Testis (tissue), 3 donors: ENCODE measurements around the gene DHX35. TPM values are rescaled to one million over a fixed set of nuclear protein-coding genes. Genes with fewer than 3 reads are reported as not detected.

Experiments used
- DNase-seq: peaks from one replicate; pipeline ENCODE4 v3.0.0-alpha.2; 2019
- H3K27ac ChIP-seq, 2 donors: fragments of 200-600 bp; sonication (generic); one replicate each; pipeline ENCODE4 v1.5.1; 2019
- H3K27me3 ChIP-seq: fragments of 200-600 bp; sonication (generic); one replicate; pipeline ENCODE4 v1.5.1; 2019
- H3K36me3 ChIP-seq: fragments of 200-600 bp; sonication (generic); one replicate; pipeline ENCODE4 v1.5.1; 2017; ENCODE audit warnings: low read depth; ENCODE audit errors: missing control alignments
- H3K4me1 ChIP-seq: fragments of 200-600 bp; sonication (generic); one replicate; pipeline ENCODE4 v1.5.1; 2019
- H3K4me3 ChIP-seq, 2 donors: fragments of 200-600 bp; sonication (generic); one replicate each; pipeline ENCODE4 v1.5.1; 2017 to 2019
- H3K9me3 ChIP-seq: fragments of 200-600 bp; sonication (generic); one replicate; pipeline ENCODE4 v1.5.1; 2017
- POLR2A ChIP-seq: fragments of 450-650 bp; IDR thresholded peaks from one replicate; pipeline ENCODE4 v1.6.1; 2017; ENCODE audit warnings: antibody characterized with exemption, mild to moderate bottlenecking, moderate library complexity
- WGBS, 2 donors: methylation state at CpG; one replicate each; pipeline ENCODE4 v1.1.5; 2018; 5-methylcytosine and 5-hydroxymethylcytosine counted together
- intact Hi-C: fragments of 100-400 bp; cut with DNase I; formaldehyde crosslinking; loops from one replicate; pipeline ENCODE4 v1.15.1; 2023; ENCODE audit warnings: low total_unique reads
- polyA plus RNA-seq: library from polyadenylated mRNA; stranded (reverse); fragments of 350-450 nt; fragmentation: Illumina TruSeq; extraction: RNeasy Lipid Tissue Mini Kit (QIAGEN cat#74804); gene quantifications from one replicate; pipeline ENCODE4 v1.2.3, GENCODE V29; 2014; ENCODE audit warnings: low read depth, low replicate concordance; ENCODE audit not compliant: insufficient read depth
- total RNA-seq, 2 donors: library from RNA; depleted of rRNA; stranded (reverse); fragments of >200 nt; gene quantifications; one replicate each; pipeline ENCODE4 v1.2.3, GENCODE V29; 2016
- TF ChIP-seq, protein P1 (sequence below), 3 experiments: fragments of 450-650 bp in 2 of 3; fragments of 200-600 bp in 1 of 3; sonication (generic) in 1 of 3; IDR thresholded peaks; one replicate each; pipeline ENCODE4 v1.5.1; 2016 to 2019; ENCODE audit warnings: antibody characterized with exemption in 3 of 3, mild to moderate bottlenecking in 2 of 3, moderate library complexity in 1 of 3

DHX35 gene
- total and polyA plus RNA-seq, 3 donors from 2014 or later, result 15.8 to 31.2 (median 26.0) TPM

DNA sequence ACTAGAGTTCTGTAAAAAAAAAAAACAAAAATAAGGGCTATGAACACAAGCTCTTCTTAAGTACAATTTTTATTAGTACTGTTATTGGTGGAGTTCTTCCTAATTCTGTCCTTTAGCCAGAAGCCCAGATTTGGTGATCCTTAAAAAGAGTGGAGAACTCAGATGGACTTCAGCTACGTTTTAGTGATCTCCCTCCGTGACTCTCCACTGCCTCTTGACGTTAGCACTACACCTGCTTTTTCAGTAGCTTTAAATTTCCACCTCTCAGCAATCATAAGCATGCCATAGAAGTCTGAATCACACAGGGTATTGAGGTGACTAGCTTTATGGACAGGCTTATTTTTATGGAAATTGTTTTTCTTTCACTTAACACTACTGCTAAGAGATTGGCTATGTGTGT is 17.7 kb downstream of the DHX35 start:
- H3K27me3 ChIP-seq, result no peaks in the 10 kb centered on the region
- no peaks in the 10 kb centered on the region for H3K4me1 ChIP-seq
- intact Hi-C loops, result no loop called here
- H3K36me3 ChIP-seq, result no peaks in the 10 kb centered on the region
- TF ChIP-seq, protein P1, sequence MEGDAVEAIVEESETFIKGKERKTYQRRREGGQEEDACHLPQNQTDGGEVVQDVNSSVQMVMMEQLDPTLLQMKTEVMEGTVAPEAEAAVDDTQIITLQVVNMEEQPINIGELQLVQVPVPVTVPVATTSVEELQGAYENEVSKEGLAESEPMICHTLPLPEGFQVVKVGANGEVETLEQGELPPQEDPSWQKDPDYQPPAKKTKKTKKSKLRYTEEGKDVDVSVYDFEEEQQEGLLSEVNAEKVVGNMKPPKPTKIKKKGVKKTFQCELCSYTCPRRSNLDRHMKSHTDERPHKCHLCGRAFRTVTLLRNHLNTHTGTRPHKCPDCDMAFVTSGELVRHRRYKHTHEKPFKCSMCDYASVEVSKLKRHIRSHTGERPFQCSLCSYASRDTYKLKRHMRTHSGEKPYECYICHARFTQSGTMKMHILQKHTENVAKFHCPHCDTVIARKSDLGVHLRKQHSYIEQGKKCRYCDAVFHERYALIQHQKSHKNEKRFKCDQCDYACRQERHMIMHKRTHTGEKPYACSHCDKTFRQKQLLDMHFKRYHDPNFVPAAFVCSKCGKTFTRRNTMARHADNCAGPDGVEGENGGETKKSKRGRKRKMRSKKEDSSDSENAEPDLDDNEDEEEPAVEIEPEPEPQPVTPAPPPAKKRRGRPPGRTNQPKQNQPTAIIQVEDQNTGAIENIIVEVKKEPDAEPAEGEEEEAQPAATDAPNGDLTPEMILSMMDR (IDR thresholded peaks at IDR 0.05), result no peak
- TF ChIP-seq POLR2A, result no peak
- DNase-seq, result no peak
- no peak overlapping the region for H3K4me3 ChIP-seq
- 92 to 98% methylated on average over 3 of the region's 3 CpGs for whole genome bisulfite sequencing, 2 donors
- no peak overlapping the region for H3K27ac ChIP-seq
- no peaks in the 10 kb centered on the region for H3K9me3 ChIP-seq

DNA sequence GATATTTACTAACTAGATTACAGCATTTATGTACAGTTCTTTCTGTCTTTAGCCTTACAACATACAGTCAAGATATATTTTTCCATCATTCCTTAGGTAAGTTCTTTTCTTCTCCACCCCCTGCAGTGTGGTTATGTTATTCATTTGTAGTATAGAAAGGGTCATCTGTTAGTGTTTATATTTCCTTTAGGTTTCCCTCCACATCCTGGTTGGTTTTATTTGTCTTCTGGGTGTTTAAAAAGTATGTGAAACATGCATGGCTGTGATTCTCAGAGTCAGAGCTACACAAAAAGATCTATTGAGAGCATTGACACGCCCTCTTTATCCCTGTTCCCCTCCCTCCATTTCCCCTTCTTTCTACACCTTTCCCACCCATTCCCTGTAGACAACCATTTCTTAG is 20.1 kb downstream of the DHX35 start:
- Histone ChIP-seq H3K27ac (no peak overlapping the region), H3K9me3 (no peaks in the 10 kb centered on the region), H3K4me1 (peaks cover 11% of the 10 kb centered on the region), H3K36me3 (no peaks in the 10 kb centered on the region), H3K27me3 (no peaks in the 10 kb centered on the region), H3K4me3 (no peak overlapping the region)
- DNase-seq, result no peak
- intact Hi-C loops, result no loop called here
- WGBS, 2 donors, result 83 to 95% methylated on average over 1 of the region's 1 CpG
- TF ChIP-seq POLR2A, result no peak

DNA sequence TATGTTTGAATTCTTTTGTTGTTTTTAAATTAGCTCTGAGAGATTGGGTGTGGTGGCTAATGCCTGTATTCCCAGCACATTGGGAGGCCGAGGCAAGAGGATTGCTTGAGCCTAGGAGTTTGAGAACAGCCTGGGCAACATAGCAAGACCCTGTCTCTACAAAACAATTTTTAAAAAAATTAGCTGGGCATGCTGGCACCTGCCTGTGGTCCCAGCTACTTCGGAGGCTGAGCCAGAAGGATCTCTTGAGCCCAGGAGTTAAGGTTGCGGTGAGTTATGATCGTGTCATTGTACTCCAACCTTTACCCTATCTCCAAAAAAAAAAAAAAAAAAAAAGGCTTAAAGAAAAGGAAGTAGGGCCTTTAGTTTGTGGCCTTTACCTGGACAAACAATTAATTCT is 22.9 kb downstream of the DHX35 start:
- TF ChIP-seq, protein P1 (IDR thresholded peaks at IDR 0.05), result no peak
- TF ChIP-seq POLR2A, result no peak
- Histone ChIP-seq H3K27ac (peak overlapping the region in 1 of 2 donors; percentile 16), H3K4me1 (peaks cover 11% of the 10 kb centered on the region), H3K9me3 (no peaks in the 10 kb centered on the region), H3K36me3 (no peaks in the 10 kb centered on the region), H3K27me3 (no peaks in the 10 kb centered on the region), H3K4me3 (no peak overlapping the region)
- WGBS, 2 donors, result 73 to 80% methylated on average over 4 of the region's 4 CpGs
- intact Hi-C loops, result no loop called here
- no peak for DNase-seq

DNA sequence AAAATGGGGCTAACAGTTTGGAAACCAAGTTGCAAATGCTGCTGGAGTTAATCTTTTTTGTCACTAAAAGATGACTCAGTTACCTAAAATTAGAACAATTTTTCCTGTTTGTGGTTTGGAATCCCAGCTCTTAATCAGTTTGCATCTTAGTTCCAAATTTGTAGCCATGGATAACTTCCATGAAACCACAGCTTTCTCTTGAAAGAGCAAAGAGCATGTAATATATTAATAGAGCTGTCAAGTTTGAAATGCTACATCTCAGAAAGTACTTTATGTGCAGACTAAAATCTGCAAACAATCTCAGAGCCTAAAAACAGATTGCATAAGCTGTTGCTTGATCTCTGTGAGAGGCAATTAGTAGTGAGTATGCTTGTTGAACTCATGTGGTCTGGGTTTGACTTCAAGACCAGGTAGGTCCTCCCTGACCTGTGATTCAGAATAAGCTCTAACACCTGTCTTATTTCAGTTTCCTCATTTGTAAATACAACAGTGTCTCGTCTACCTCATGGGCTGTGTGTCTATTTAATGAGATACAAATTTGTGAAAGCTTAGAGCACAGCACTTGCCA is 23.5 kb downstream of the DHX35 start:
- TF ChIP-seq POLR2A, result no peak
- TF ChIP-seq, protein P1 (IDR thresholded peaks at IDR 0.05), result no peak
- no peaks in the 10 kb centered on the region for H3K27me3 ChIP-seq
- intact Hi-C loops, result no loop called here
- H3K36me3 ChIP-seq, result no peaks in the 10 kb centered on the region
- WGBS, 2 donors, result 71 to 74% methylated on average over 1 of the region's 1 CpG
- DNase-seq, result no peak
- H3K27ac ChIP-seq, result peak overlapping the region in 1 of 2 donors; percentile 16
- H3K4me3 ChIP-seq, result no peak overlapping the region
- H3K9me3 ChIP-seq, result no peaks in the 10 kb centered on the region
- peaks cover 11% of the 10 kb centered on the region for H3K4me1 ChIP-seq

DNA sequence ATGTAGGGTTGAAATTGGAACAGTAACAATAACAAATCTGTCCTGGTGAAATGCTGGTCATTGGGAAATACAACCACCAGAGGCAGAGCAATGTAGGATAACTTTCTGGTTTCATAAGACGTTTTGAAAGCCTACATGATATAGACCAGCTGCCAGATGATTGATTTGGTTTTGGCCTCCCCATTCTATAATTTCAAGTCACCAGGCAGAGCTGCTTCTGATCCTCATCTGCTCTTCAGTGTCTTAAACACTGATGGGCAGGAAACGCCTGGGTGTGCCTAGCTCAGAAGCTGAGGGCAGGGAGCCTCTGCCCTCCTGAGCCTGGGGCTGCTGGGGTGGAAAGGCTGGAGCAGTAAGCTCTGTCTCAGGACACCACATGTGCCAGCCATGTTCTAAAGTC is 24.5 kb downstream of the DHX35 start:
- TF ChIP-seq, protein P1 (IDR thresholded peaks at IDR 0.05), result no peak
- no peak for TF ChIP-seq POLR2A
- WGBS, 2 donors, result 76 to 92% methylated on average over 2 of the region's 2 CpGs
- Histone ChIP-seq H3K27me3 (no peaks in the 10 kb centered on the region), H3K9me3 (no peaks in the 10 kb centered on the region), H3K36me3 (no peaks in the 10 kb centered on the region), H3K4me1 (peaks cover 11% of the 10 kb centered on the region), H3K27ac (no peak overlapping the region), H3K4me3 (no peak overlapping the region)
- no peak for DNase-seq
- intact Hi-C loops, result no loop called here
